Activated CD8-positive, alpha-beta T cell treated with anti-CD3 and anti-CD28 coated beads, Interleukin-2, amount 10 ng/mL, durations not matched to agents 7 days and 5 days (primary cell): ENCODE data around the gene FRMPD1. TPM values are rescaled to one million over a fixed set of nuclear protein-coding genes. Genes with fewer than 3 reads are reported as not detected.

Experiments used
- ATAC-seq: fragments of 150-1000 bp; cut with Tn5 transposase; one replicate; pipeline ENCODE4 v1.10.0; 2021; ENCODE audit warnings: moderate library complexity
- CTCF ChIA-PET: fragments of 350-600 bp; sonication (Branson Sonifier 250); formaldehyde crosslinking; loops from one replicate; lab custom pipeline; 2021; ENCODE audit warnings: antibody characterized with exemption; lab: Charles Lee
- POLR2A ChIA-PET: fragments of 350-600 bp; sonication (Branson Sonifier 250); formaldehyde crosslinking; loops from one replicate; lab custom pipeline; 2021; ENCODE audit warnings: antibody characterized with exemption; lab: Charles Lee
- DNase-seq: peaks from one replicate; pipeline ENCODE4 v3.0.0-alpha.2; 2020
- H3K27ac Mint-ChIP-seq: one replicate; pipeline ENCODE4 v1.8.0; 2021; ENCODE audit warnings: mild to moderate bottlenecking, mixed read lengths
- H3K27me3 Mint-ChIP-seq: one replicate; pipeline ENCODE4 v1.8.0; 2021; ENCODE audit warnings: low read depth, mixed read lengths
- H3K36me3 Mint-ChIP-seq: one replicate; pipeline ENCODE4 v1.8.0; 2021; ENCODE audit warnings: low read depth, mixed read lengths
- H3K4me1 Mint-ChIP-seq: one replicate; pipeline ENCODE4 v1.8.0; 2021; ENCODE audit warnings: low read depth, mixed read lengths
- H3K4me3 Mint-ChIP-seq: one replicate; pipeline ENCODE4 v1.8.0; 2021; ENCODE audit warnings: mild to moderate bottlenecking, mixed read lengths
- H3K9me3 Mint-ChIP-seq: one replicate; pipeline ENCODE4 v1.8.0; 2022; ENCODE audit warnings: mixed read lengths; ENCODE audit not compliant: insufficient read depth
- total RNA-seq, 2 experiments: library from RNA; stranded (reverse); gene quantifications; one replicate each; pipeline ENCODE4 v1.2.3, GENCODE V29; 2021

FRMPD1 gene
- total RNA-seq, 2 experiments from 2014 or later: not detected

DNA sequence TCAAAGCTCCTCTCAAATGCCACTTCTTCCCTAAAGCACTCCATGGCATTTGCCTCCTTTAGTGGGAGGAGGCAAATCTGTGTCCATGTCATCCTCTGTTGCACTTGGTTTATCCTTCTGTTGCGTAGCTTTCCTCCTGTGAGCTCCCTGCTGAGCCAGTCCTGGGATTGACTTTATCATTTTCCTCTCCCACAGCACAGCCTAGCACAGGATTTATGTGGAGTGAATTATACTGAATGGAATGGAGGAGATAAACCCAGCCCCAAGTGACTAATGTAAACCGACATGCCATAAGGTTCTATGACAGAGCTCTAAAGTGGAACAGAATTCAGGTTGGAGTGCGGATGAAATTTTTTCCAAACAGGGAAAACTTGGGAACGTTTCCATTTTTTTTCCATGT, 31.9 kb upstream of the FRMPD1 start:
- DNase-seq (no peak), ATAC-seq (no peak)
- no peaks in the 10 kb centered on the region for H3K4me1 Mint-ChIP-seq
- H3K9me3 Mint-ChIP-seq: no peaks in the 10 kb centered on the region
- H3K4me3 Mint-ChIP-seq: no peak overlapping the region
- H3K27ac Mint-ChIP-seq: no peak overlapping the region
- ChIA-PET POLR2A (no interaction called here), CTCF (no interaction called here)
- H3K27me3 Mint-ChIP-seq: peaks cover 18% of the 10 kb centered on the region
- no peaks in the 10 kb centered on the region for H3K36me3 Mint-ChIP-seq

- Mint-ChIP-seq H3K4me3 (no peak overlapping the region), H3K9me3 (no peaks in the 10 kb centered on the region), H3K27ac (no peak overlapping the region), H3K27me3 (peaks cover 19% of the 10 kb centered on the region), H3K4me1 (no peaks in the 10 kb centered on the region), H3K36me3 (no peaks in the 10 kb centered on the region)
- DNase-seq: no peak
- ChIA-PET POLR2A (no interaction called here), CTCF (no interaction called here)
- no peak for ATAC-seq
Measured at GRCh38 chr9:37619806-37620205, 30.9 kb upstream of the FRMPD1 start.

DNA sequence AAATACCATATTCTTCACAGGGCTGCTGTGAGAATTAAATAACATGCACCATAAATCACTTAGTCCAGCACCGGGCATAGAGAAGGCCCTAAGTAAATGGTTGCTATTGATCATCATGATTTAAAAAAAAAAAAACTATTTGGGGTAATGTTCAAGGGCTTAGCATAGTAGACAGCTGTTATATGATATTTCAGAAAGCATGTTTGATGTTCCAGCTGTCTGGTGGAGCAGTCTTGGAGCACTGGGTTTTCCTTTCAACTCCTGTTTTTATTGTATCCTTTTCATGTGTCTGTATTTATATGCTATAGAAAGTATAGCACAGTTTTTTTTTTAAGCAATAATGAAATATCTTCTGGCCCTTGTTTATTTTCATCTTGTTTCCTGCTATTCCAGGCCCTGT, 30.4 kb upstream of the FRMPD1 start:
- DNase-seq (no peak), ATAC-seq (no peak)
- no peak overlapping the region for H3K4me3 Mint-ChIP-seq
- H3K36me3 Mint-ChIP-seq: no peaks in the 10 kb centered on the region
- peaks cover 17% of the 10 kb centered on the region for H3K27me3 Mint-ChIP-seq
- ChIA-PET CTCF (no interaction called here), POLR2A (no interaction called here)
- no peak overlapping the region for H3K27ac Mint-ChIP-seq
- H3K4me1 Mint-ChIP-seq: no peaks in the 10 kb centered on the region
- no peaks in the 10 kb centered on the region for H3K9me3 Mint-ChIP-seq

DNA sequence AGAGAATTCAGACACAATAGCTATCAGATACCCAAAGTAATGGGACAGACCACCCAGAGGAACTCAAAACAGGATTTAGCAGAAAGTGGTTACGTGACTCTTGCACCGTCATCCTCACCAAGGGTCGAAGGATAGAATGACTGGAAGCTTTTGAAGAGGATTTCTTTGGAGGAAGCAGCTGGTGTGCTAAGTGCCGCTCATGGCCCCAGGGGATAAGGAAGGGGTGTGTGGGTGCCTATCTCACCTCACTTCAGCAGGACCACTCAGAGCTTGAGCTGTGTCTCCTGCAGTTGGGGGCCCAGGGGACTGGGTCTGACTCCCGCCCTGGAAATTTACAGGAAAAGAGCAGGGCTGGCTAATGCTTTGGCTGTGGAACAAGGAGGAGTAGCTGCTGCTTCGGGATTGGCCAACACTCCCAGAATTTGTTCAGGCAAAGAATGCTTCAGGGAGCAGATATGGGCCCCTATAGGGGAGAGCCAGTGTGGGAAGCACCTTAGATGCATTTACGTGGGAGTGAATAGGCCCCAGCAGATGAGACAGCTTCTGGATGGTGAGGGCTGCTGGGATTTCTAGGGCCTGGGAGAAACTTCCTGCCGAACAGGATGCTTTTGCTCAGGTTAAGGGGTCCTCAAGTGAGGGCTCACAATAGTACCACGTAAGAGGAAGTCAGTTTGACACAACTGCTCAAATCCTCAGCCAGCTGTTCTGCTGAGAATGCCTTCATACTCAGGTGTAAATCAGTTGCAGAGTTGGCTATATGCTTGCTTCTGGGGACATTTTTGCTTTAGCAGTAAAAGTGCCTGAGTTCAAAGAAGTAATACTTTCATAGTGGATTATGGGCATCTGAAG, 29.3 kb upstream of the FRMPD1 start:
- Mint-ChIP-seq H3K4me1 (no peaks in the 10 kb centered on the region), H3K4me3 (no peak overlapping the region), H3K36me3 (no peaks in the 10 kb centered on the region), H3K9me3 (no peaks in the 10 kb centered on the region), H3K27ac (no peak overlapping the region), H3K27me3 (peaks cover 16% of the 10 kb centered on the region)
- POLR2A ChIA-PET: no interaction called here
- CTCF ChIA-PET: no interaction called here
- ATAC-seq: no peak
- DNase-seq: no peak

GRCh38 chr9:37622462-37622861, 28.3 kb upstream of the FRMPD1 start:
- ChIA-PET POLR2A (no interaction called here), CTCF (no interaction called here)
- peaks cover 20% of the 10 kb centered on the region for H3K27me3 Mint-ChIP-seq
- DNase-seq (no peak), ATAC-seq (no peak)
- no peak overlapping the region for H3K27ac Mint-ChIP-seq
- H3K4me1 Mint-ChIP-seq: no peaks in the 10 kb centered on the region
- H3K9me3 Mint-ChIP-seq: no peaks in the 10 kb centered on the region
- no peak overlapping the region for H3K4me3 Mint-ChIP-seq
- no peaks in the 10 kb centered on the region for H3K36me3 Mint-ChIP-seq

- ChIA-PET CTCF (no interaction called here), POLR2A (no interaction called here)
- Mint-ChIP-seq H3K9me3 (no peaks in the 10 kb centered on the region), H3K4me1 (no peaks in the 10 kb centered on the region), H3K36me3 (no peaks in the 10 kb centered on the region), H3K4me3 (no peak overlapping the region), H3K27me3 (peaks cover 20% of the 10 kb centered on the region), H3K27ac (no peak overlapping the region)
- DNase-seq: no peak
- ATAC-seq: no peak
Measured at GRCh38 chr9:37623267-37623666, 27.5 kb upstream of the FRMPD1 start.

DNA sequence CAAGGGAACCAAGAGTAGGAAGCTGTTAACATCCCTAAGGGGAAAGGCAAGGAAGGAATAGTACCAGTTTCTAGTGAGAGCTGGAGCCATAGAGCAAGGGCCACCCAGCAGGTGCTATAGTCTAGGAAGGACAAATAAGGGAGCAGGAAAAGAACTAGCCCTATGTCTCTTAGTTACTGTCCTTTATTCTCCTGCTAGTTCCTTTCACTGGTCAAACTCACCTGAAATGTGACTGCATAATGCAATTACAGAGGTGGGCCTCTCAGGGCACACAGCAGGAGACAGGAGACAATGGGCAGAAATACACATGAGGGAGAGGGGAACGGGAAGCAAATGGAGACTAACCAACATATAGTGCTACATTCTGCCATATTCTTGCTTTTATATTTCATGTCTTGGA, 26.7 kb upstream of the FRMPD1 start:
- H3K4me3 Mint-ChIP-seq: no peak overlapping the region
- no peak for DNase-seq
- no peak overlapping the region for H3K27ac Mint-ChIP-seq
- ChIA-PET POLR2A (no interaction called here), CTCF (no interaction called here)
- ATAC-seq: no peak
- H3K27me3 Mint-ChIP-seq: peaks cover 14% of the 10 kb centered on the region
- no peaks in the 10 kb centered on the region for H3K4me1 Mint-ChIP-seq
- H3K9me3 Mint-ChIP-seq: no peaks in the 10 kb centered on the region
- H3K36me3 Mint-ChIP-seq: no peaks in the 10 kb centered on the region

- POLR2A ChIA-PET: no interaction called here
- Mint-ChIP-seq H3K4me1 (no peaks in the 10 kb centered on the region), H3K27ac (no peak overlapping the region), H3K36me3 (no peaks in the 10 kb centered on the region), H3K27me3 (peaks cover 12% of the 10 kb centered on the region), H3K4me3 (no peak overlapping the region), H3K9me3 (no peaks in the 10 kb centered on the region)
- no peak for ATAC-seq
- no peak for DNase-seq
- CTCF ChIA-PET: interaction anchor here (1.2 kb wide), 1 partner anchor 31 kb away, joined by 3 read pairs; no protein-coding TSS in a partner anchor
Measured at GRCh38 chr9:37625036-37625757, 25.6 kb upstream of the FRMPD1 start.

DNA sequence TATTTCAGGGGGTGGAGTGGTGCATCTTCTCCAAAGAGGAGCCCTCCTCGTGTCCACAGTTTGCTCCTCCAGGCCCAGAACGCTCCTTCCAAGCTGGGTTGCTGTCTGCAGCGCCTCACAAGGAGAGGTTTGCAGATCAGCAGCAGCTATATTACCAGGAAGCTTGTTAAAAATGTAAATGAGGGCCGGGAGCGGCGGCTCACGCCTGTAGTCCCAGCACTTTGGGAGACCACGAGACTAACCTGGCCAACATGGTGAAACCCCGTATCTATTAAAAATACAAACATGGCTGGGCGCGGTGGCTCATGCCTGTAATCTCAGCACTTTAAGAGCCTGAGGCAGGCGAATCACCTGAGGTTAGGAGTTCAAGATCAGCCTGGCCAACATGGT, 25.0 kb upstream of the FRMPD1 start:
- ChIA-PET POLR2A (no interaction called here), CTCF (interaction anchor here (1.2 kb wide), 1 partner anchor 32 kb away, joined by 3 read pairs; no protein-coding TSS in a partner anchor)
- no peak overlapping the region for H3K4me3 Mint-ChIP-seq
- DNase-seq: no peak
- no peak overlapping the region for H3K27ac Mint-ChIP-seq
- no peak for ATAC-seq
- no peaks in the 10 kb centered on the region for H3K36me3 Mint-ChIP-seq
- no peaks in the 10 kb centered on the region for H3K9me3 Mint-ChIP-seq
- no peaks in the 10 kb centered on the region for H3K4me1 Mint-ChIP-seq
- peaks cover 12% of the 10 kb centered on the region for H3K27me3 Mint-ChIP-seq

- no peaks in the 10 kb centered on the region for H3K4me1 Mint-ChIP-seq
- no peak for DNase-seq
- ATAC-seq: no peak
- ChIA-PET POLR2A (no interaction called here), CTCF (interaction anchor here (1.2 kb wide), 1 partner anchor 33 kb away, joined by 3 read pairs; no protein-coding TSS in a partner anchor)
- no peak overlapping the region for H3K27ac Mint-ChIP-seq
- H3K4me3 Mint-ChIP-seq: no peak overlapping the region
- H3K36me3 Mint-ChIP-seq: no peaks in the 10 kb centered on the region
- peaks cover 14% of the 10 kb centered on the region for H3K27me3 Mint-ChIP-seq
- H3K9me3 Mint-ChIP-seq: no peaks in the 10 kb centered on the region
Measured at GRCh38 chr9:37626708-37627292, 24.0 kb upstream of the FRMPD1 start.

DNA sequence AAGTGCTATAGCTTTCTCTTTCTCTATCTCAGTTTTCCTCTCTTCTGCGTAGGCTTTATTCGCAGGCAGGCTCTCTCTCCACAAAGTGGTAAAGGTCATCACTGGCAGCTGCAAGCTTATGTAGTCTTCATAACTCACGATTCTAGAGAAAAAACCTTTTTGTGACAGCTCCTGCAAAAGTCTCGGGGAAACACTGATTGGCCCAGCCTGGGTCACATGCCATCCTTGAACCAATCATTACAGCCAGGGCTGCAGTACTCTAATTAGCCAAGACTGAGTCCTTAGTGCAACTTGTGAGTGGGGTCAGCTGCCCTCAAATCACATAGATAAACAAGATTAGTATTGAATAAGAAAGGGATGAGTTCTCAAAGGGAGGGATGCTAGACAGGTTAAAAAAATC, 18.3 kb upstream of the FRMPD1 start:
- Mint-ChIP-seq H3K36me3 (no peaks in the 10 kb centered on the region), H3K4me1 (no peaks in the 10 kb centered on the region), H3K9me3 (no peaks in the 10 kb centered on the region), H3K27ac (no peak overlapping the region), H3K27me3 (peaks cover 7% of the 10 kb centered on the region), H3K4me3 (no peak overlapping the region)
- ChIA-PET CTCF (no interaction called here), POLR2A (no interaction called here)
- DNase-seq (no peak), ATAC-seq (no peak)

DNA sequence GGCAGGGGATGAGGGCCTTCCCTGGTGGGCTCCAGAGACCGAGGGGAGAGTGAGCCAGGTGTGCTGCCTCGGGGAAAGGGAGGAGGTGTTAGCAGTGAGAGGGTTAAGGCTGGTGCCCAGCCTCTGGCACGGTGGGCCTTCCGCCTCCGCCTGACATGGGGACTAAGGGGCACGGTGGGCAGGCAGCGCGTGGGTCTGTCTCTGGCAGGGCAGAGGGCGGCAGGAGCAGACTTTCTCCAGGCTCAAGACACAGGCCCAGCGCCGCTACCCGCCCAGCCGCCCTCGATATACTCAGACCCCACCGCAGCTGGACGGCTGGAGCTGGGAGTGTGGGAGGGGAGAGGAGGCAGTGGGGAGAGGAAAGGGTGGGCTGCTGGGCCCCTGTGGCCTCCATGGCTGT, 14.9 kb upstream of the FRMPD1 start:
- Mint-ChIP-seq H3K4me1 (no peaks in the 10 kb centered on the region), H3K27me3 (peaks cover 15% of the 10 kb centered on the region), H3K27ac (no peak overlapping the region), H3K9me3 (no peaks in the 10 kb centered on the region), H3K36me3 (no peaks in the 10 kb centered on the region), H3K4me3 (no peak overlapping the region)
- POLR2A ChIA-PET: no interaction called here
- CTCF ChIA-PET: no interaction called here
- DNase-seq (no peak), ATAC-seq (no peak)
